Measurements from ENCODE around the gene FLACC1.

GRCh38 chr2:201250741-201251140 lies 106.4 kb downstream of the FLACC1 start:
- no peak for TF ChIP-seq CTCF (IDR thresholded peaks at IDR 0.05)
- TF ChIP-seq POLR2A (IDR thresholded peaks at IDR 0.05): no peak
